Transverse colon (tissue), 4 donors: Measurements from ENCODE around the gene SENP8. TPM values are rescaled to one million over a fixed set of nuclear protein-coding genes. Genes with fewer than 3 reads are reported as not detected.

Experiments used
- DNase-seq: peaks from one replicate; pipeline ENCODE4 v3.0.0-alpha.2; 2019
- H3K27ac ChIP-seq, 4 donors: fragments of 200-600 bp; sonication (generic); 2 replicates each; pipeline ENCODE4 v1.5.1; 2016 to 2018; ENCODE audit warnings: inconsistent platforms in 4 of 4
- H3K27me3 ChIP-seq: fragments of 200-600 bp; sonication (generic); 2 replicates; pipeline ENCODE4 v1.5.1; 2017; ENCODE audit warnings: inconsistent platforms
- H3K36me3 ChIP-seq, 4 donors: fragments of 200-600 bp; sonication (generic); 2 replicates each; pipeline ENCODE4 v1.5.1; 2017 to 2019; ENCODE audit warnings: inconsistent platforms in 4 of 4
- H3K4me1 ChIP-seq, 4 donors: fragments of 200-600 bp; sonication (generic); 2 replicates each; pipeline ENCODE4 v1.5.1; 2017 to 2020; ENCODE audit warnings: inconsistent platforms in 4 of 4
- H3K4me3 ChIP-seq, 4 donors: fragments of 200-600 bp; sonication (generic); 1 replicate in 1 of 4; 2 replicates in 3 of 4; pipeline versions ENCODE4 v1.5.1 to v1.6.1; 2017 to 2019; ENCODE audit warnings: inconsistent platforms in 4 of 4
- H3K9me3 ChIP-seq, 2 donors: fragments of 200-600 bp; sonication (generic); 2 replicates each; pipeline ENCODE4 v1.5.1; 2017 to 2019; ENCODE audit warnings: inconsistent platforms in 2 of 2
- CTCF ChIP-seq, 5 experiments: fragments of 200-600 bp in 3 of 5; fragments of 450-650 bp in 2 of 5; sonication (generic) in 3 of 5; IDR thresholded peaks; 1 replicate in 2 of 5; 2 replicates in 3 of 5; pipeline ENCODE4 v1.5.1; 2016 to 2017; ENCODE audit warnings: antibody characterized with exemption in 5 of 5, inconsistent platforms in 3 of 5, mild to moderate bottlenecking in 2 of 5, moderate library complexity in 1 of 5
- EP300 ChIP-seq: sonication (generic); formaldehyde crosslinking; IDR thresholded peaks from one replicate; pipeline ENCODE4 v1.6.1; 2017; ENCODE audit warnings: antibody characterized with exemption, low read depth
- POLR2A ChIP-seq: fragments of 450-650 bp; IDR thresholded peaks from one replicate; pipeline ENCODE4 v1.6.1; 2016; ENCODE audit warnings: antibody characterized with exemption, mild to moderate bottlenecking, moderate library complexity
- POLR2AphosphoS5 ChIP-seq, 3 donors: sonication (generic); formaldehyde crosslinking; IDR thresholded peaks; one replicate each; pipeline ENCODE4 v1.6.1; 2016; ENCODE audit warnings: antibody characterized with exemption in 3 of 3
- WGBS, 2 donors: methylation state at CpG; one replicate each; pipeline ENCODE4 v1.1.5; 2018; ENCODE audit warnings: low coverage in 1 of 2; 5-methylcytosine and 5-hydroxymethylcytosine counted together
- in situ Hi-C, 4 donors: fragments of 200-750 bp; cut with MboI; loops; one replicate each; pipeline versions ENCODE4 v1.15.0 to v1.15.1; 2017; ENCODE audit warnings: low sequenced_read_pairs in 3 of 4, low pct_ligation_motif_present in 1 of 4, low pct_unique_long_range_greater_than_20kb in 1 of 4
- intact Hi-C: fragments of 100-400 bp; cut with DNase I; formaldehyde crosslinking; loops from one replicate; pipeline ENCODE4 v1.15.1; 2023; ENCODE audit warnings: low total_unique reads
- total RNA-seq, 4 donors: library from RNA; depleted of rRNA; stranded (reverse); fragments of >200 nt; gene quantifications; one replicate each; pipeline ENCODE4 v1.1.0, GENCODE V29; 2016

SENP8 gene
- total RNA-seq, 4 donors from 2014 or later, result 2.3 to 3.8 (median 2.5) TPM

- Histone ChIP-seq H3K9me3 (no peaks in the 10 kb centered on the region), H3K27me3 (no peaks in the 10 kb centered on the region), H3K4me1 (peaks cover 0 to 23% (median 16%) of the 10 kb centered on the region in 4 donors), H3K27ac (no peak overlapping the region), H3K36me3 (peaks cover 0 to 3% (median 0%) of the 10 kb centered on the region in 4 donors), H3K4me3 (no peak overlapping the region)
- intact Hi-C loops (no loop called here), in situ Hi-C loops (no loop called here)
- WGBS, 2 donors, result 43 to 46% methylated on average over 1 to 2 of the region's 2 CpGs
- no peak for DNase-seq
- no peak for TF ChIP-seq CTCF (IDR thresholded peaks at IDR 0.05)
- no peak for TF ChIP-seq POLR2AphosphoS5 (IDR thresholded peaks at IDR 0.05)
- TF ChIP-seq POLR2A, result no peak
- no peak for TF ChIP-seq EP300
These were observed 17.5 kb downstream of the SENP8 start for GRCh38 chr15:72135719-72136118.

- intact Hi-C loops, result no loop called here
- 44 to 63% methylated on average over 4 of the region's 4 CpGs for WGBS, 2 donors
These were observed 18.2 kb downstream of the SENP8 start for GRCh38 chr15:72136170-72137051.

GRCh38 chr15:72139667-72140066, 21.5 kb downstream of the SENP8 start:
- no peak for DNase-seq
- intact Hi-C loops (no loop called here), in situ Hi-C loops (no loop called here)
- H3K27ac ChIP-seq, result no peak overlapping the region
- no peaks in the 10 kb centered on the region for H3K9me3 ChIP-seq
- H3K27me3 ChIP-seq, result no peaks in the 10 kb centered on the region
- no peak for TF ChIP-seq POLR2AphosphoS5 (IDR thresholded peaks at IDR 0.05)
- no peak for TF ChIP-seq EP300
- no peak for TF ChIP-seq POLR2A
- TF ChIP-seq CTCF (IDR thresholded peaks at IDR 0.05), result no peak
- peaks cover 0 to 3% (median 0%) of the 10 kb centered on the region in 4 donors for H3K36me3 ChIP-seq
- H3K4me3 ChIP-seq, result no peak overlapping the region
- whole genome bisulfite sequencing, 2 donors, result 100% methylated on average over 1 to 4 of the region's 4 CpGs
- peaks cover 0 to 36% (median 28%) of the 10 kb centered on the region in 4 donors for H3K4me1 ChIP-seq

More at GRCh38 chr15:72136170-72137051, 18.2 kb downstream of the SENP8 start:
- no peak overlapping the region for H3K4me3 ChIP-seq
- no peaks in the 10 kb centered on the region for H3K27me3 ChIP-seq
- H3K4me1 ChIP-seq, result peaks cover 0 to 27% (median 19%) of the 10 kb centered on the region in 4 donors
- peaks cover 0 to 3% (median 0%) of the 10 kb centered on the region in 4 donors for H3K36me3 ChIP-seq
- no peaks in the 10 kb centered on the region for H3K9me3 ChIP-seq
- in situ Hi-C loops, result no loop called here
- no peak for DNase-seq
- no peak overlapping the region for H3K27ac ChIP-seq
- TF ChIP-seq POLR2AphosphoS5 (IDR thresholded peaks at IDR 0.05) (no peak), EP300 (no peak), POLR2A (no peak), CTCF (IDR thresholded peaks at IDR 0.05) (no peak)

- H3K27me3 ChIP-seq, result no peaks in the 10 kb centered on the region
- 91 to 95% methylated on average over 2 to 3 of the region's 3 CpGs for WGBS, 2 donors
- H3K9me3 ChIP-seq, result no peaks in the 10 kb centered on the region
- no peak overlapping the region for H3K4me3 ChIP-seq
- intact Hi-C loops, result no loop called here
- H3K36me3 ChIP-seq, result peaks cover 0 to 3% (median 0%) of the 10 kb centered on the region in 4 donors
- in situ Hi-C loops, result no loop called here
- no peak overlapping the region for H3K27ac ChIP-seq
- no peak for TF ChIP-seq EP300
- TF ChIP-seq CTCF (IDR thresholded peaks at IDR 0.05), result no peak
- TF ChIP-seq POLR2A, result no peak
- no peak for TF ChIP-seq POLR2AphosphoS5 (IDR thresholded peaks at IDR 0.05)
- H3K4me1 ChIP-seq, result peaks cover 0 to 36% (median 28%) of the 10 kb centered on the region in 4 donors
- DNase-seq, result no peak
These were observed 21.9 kb downstream of the SENP8 start for GRCh38 chr15:72140088-72140487.
